T47D (cell line): ENCODE measurements around the gene ART5.
"Not testable (repeated sequence)": the region's sequence is repeated elsewhere in the genome, so short reads cannot be mapped to it uniquely, and the experiment has no call there.

Source experiments
- DNase-seq, 2 experiments: peaks; one replicate each; pipeline versions ENCODE4 v3.0.0 to v3.0.0-alpha.2; 2011 to 2012; ENCODE audit warnings: low read depth in 1 of 2, low spot score in 1 of 2
- JUND ChIP-seq: IDR thresholded peaks from 2 replicates; pipeline ENCODE4 v1.6.1; 2012; ENCODE audit warnings: low read depth
- in situ Hi-C: cut with HindIII; loops from 2 replicates; pipeline ENCODE4 v1.10.0; 2016; ENCODE audit warnings: low sequenced_read_pairs, low pct_unique_long_range_greater_than_20kb

Gene ART5

DNA sequence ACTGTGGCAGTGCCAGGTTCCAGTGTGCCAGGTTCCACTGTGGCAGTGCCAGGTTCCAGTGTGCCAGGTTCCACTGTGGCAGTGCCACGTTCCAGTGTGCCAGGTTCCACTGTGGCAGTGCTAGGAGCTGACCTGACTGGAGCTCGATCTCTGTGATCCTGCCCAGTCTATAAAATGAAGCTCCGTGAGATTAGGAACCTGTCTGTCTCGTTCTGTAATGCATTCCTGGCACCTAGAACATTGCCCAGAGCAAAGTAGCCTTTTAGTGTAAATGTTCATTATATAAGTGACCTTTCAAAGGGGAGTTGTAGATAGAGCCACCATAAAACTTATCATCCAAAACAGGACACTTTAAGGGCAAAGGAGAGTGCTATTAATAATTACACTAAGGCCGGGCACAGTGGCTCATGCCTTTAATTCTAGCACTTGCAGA, 36.0 kb downstream of the ART5 start:
- no peak for TF ChIP-seq JUND
- in situ Hi-C loops = no loop called here
- peak in 1 of 2 experiments; percentile 84 for DNase-seq

DNA sequence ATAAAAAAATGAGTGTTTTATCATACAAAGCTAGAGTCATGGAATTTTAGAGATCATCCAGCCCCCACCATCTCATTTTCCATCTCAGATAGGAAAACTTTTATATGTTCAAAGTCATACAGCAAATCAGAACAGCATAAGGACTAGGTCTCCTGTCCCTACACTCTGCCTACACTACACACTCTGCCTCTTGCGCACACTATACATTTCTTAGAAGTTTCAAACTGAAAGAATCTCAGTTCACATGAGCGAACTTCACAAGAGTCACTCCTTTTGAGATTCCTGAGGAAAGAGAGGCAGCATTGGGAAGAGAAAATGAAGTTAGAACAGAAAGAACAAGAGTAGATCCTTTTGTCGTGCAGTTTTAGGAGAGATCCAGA, 36.5 kb downstream of the ART5 start:
- in situ Hi-C loops = no loop called here
- DNase-seq = no peak
- no peak for TF ChIP-seq JUND

DNA sequence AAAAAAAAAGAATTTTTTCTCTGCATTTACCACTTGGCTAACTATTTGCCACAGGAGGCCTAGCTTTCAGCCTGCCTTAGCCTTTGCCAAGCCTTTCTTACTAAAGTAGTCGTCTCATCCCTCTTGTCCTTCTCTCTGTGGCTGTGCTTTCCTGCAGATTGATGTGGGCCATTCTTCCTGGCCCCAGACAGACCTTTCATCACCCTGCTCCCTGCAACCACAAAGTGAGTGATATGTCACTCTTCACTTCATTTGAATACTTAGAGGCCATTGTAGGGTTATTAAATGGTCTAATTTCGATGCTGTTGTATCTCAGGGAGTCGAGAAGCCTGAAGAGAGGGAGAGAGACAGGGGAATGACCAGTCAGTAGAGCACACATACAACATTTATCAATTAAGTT, 37.6 kb downstream of the ART5 start:
- in situ Hi-C loops = no loop called here
- no peak for DNase-seq
- TF ChIP-seq JUND = no peak

DNA sequence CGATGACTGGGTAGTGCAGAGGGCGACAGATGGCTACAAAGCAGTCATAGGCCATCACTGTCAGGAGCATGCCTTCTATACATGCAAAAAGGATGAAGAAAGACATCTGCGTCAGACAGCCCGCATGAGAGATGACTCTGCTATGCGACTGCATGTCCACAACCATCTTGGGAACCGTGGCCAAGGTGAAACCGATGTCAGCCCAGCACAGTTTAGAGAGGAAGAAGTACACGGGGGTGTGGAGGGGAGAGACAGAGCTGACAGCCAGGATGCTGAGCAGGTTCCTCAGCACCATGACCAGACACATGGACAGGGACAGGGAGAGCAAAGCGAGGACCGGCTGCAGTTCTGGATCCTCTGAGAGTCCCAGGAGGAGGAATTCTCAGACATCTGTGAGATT, 41.6 kb downstream of the ART5 start:
- DNase-seq, in situ Hi-C loops: not testable (repeated sequence)

DNA sequence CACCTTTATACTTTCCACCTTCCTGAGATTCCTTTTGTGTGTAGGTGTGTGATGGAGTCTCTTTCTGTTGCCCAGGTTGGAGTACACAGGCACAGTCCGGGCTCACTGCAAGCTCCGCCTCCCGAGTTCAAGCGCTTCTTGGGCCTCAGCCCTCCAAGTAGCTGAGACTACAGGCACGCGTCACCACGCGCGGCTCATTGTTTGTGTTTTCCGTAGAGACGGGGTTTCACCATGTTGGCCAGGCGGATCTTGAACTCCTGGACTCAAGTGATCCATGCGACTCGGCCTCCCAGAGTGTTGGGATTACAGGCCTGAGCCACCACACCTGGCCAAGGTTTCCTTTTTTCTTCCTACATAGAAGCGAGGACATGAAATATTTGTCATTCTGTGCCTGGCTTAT, 44.0 kb downstream of the ART5 start:
- in situ Hi-C loops, DNase-seq: not testable (repeated sequence)

DNA sequence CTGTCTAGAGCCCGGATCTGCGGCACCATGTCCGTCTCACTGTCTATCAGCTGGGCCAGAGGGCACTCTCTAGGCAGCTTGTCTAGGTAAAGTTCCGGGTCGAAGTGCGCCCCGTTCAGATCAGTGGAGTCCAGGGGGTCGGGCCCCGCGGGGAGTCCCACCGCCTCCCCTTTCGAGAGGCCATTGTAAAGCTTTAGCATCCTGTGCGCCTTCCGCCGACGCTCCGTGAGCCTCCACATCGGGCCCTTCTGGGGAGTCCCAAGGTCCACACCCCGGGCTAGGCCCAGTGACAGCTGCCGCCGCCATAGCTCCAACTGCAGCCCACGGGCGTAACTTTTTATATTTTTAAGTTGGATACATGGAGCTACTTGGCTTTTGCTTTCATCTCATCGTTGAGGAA, 50.5 kb downstream of the ART5 start:
- DNase-seq, in situ Hi-C loops: not testable (repeated sequence)

DNA sequence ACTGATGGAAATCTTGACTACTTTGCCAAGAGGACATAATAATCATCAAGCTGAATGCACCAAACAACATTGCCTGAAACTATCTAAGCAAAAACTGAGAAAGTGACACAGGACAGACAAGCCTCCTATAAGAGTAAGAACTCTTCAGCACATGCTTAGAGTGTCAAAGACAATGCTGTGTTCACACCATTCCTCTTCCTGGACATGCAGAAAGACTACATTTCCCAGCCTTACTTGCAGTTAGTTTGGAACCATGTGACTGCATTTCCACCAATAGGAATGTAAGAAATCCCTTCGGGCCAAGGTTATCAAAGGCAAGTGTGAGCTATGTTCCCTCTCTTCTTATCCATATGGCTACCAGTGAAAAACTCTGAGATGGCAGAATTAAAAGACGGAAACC, 51.6 kb downstream of the ART5 start:
- DNase-seq, in situ Hi-C loops: not testable (repeated sequence)

DNA sequence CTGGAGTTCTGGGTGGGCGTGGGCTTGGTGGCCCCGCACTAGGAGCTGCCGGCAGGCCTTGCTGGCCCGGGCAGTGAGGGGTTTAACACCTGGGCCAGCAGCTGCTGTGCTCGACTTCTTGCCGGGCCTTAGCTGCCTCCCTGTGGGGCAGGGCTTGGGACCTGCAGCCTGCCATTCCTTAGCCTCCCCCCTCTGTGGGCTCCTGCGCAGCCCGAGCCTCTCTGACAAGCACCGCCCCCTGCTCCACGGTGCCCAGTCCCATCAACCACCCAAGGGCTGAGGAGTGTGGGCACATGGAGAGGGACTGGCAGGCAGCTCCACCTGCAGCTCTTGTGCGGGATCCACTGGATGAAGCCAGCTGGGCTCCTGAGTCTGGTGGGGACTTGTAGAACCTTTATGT, 53.0 kb downstream of the ART5 start:
- in situ Hi-C loops, DNase-seq: not testable (repeated sequence)
